IPS DF 19.7 (cell line): ENCODE measurements around the gene FCGR3A.
"Not testable (repeated sequence)": the region's sequence is repeated elsewhere in the genome, so short reads cannot be mapped to it uniquely, and the experiment has no call there.

Source experiments
- DNase-seq: peaks from one replicate; pipeline ENCODE4 v3.0.0-alpha.2; 2013; ENCODE audit warnings: low read depth, low spot score

Gene FCGR3A

GRCh38 chr1:161549652-161550051 is at the start of gene FCGR3A:
FCGR3A (minus strand) TSS chr1:161549818; CDS start chr1:161549736, 82 bp downstream.
- DNase-seq: no peak

- DNase-seq: not testable (repeated sequence)
Measured at GRCh38 chr1:161597077-161597476, 47.5 kb upstream of the FCGR3A start.

DNA sequence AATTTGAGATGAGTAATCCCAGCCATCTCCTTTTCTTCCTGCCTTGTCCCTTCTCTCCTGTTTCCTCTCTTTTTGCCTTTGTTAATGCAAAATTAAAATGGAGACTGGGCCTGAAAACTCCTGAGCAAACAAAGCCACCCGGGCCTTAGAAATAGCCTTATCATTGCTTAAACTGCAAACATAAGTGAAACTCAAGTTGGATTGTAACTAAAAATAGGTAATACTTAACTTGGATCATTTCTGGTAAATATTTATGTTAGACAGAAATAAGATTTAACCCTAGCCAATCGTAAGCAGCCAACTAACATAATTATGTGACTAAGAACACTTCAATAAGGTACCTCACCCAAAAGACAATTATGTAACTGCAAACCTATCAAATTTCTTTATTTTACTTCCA is 46.0 kb upstream of the FCGR3A start:
- DNase-seq: not testable (repeated sequence)

DNA sequence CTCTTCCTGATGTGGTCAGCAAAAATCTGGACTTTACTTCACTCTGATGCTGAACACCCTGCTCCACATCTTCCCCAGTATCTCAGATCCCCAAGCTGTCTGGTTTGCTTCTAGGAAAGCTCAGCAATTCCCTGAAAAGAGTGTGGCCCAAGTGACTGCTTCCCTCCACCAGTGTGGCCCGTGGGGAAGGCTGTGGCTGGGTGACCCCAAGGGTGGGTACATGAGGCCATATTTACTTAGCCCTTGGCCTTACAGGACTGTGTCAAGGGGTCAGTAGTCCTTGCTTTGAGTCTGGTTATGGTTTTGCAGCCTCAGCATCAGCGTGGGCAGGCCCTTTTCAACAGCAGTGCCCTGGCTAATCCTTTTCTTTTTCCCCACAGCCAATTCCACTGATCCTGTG is 45.6 kb upstream of the FCGR3A start:
- not testable (repeated sequence) for DNase-seq

GRCh38 chr1:161594269-161594984 is 44.8 kb upstream of the FCGR3A start:
- not testable (repeated sequence) for DNase-seq

GRCh38 chr1:161593092-161593755 is 43.6 kb upstream of the FCGR3A start:
- not testable (repeated sequence) for DNase-seq

- not testable (repeated sequence) for DNase-seq
Measured at GRCh38 chr1:161592586-161592985, 43.0 kb upstream of the FCGR3A start.

- DNase-seq: not testable (repeated sequence)
Measured at GRCh38 chr1:161589920-161590319, 40.3 kb upstream of the FCGR3A start.

DNA sequence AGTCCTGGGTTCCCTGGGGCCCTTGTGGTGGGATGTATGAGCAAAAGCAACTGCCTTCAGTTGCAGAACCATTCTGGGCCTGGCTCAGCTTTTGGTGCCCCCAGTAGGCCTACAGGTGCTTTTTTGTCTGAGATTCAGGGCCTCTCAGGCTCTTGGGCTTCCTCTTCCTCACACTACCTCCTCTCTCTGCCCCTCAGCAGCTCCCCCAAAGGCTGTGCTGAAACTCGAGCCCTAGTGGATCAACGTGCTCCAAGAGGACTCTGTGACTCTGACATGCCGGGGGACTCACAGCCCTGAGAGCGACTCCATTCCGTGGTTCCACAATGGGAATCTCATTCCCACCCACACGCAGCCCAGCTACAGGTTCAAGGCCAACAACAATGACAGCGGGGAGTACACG is 39.7 kb upstream of the FCGR3A start:
- not testable (repeated sequence) for DNase-seq

GRCh38 chr1:161588596-161588995 is 39.0 kb upstream of the FCGR3A start:
- DNase-seq: not testable (repeated sequence)

GRCh38 chr1:161582882-161583281 is 33.3 kb upstream of the FCGR3A start:
- DNase-seq: not testable (repeated sequence)

GRCh38 chr1:161580879-161581537 is 31.4 kb upstream of the FCGR3A start:
- DNase-seq: not testable (repeated sequence)

GRCh38 chr1:161579856-161580507 is 30.4 kb upstream of the FCGR3A start:
- DNase-seq: not testable (repeated sequence)

DNA sequence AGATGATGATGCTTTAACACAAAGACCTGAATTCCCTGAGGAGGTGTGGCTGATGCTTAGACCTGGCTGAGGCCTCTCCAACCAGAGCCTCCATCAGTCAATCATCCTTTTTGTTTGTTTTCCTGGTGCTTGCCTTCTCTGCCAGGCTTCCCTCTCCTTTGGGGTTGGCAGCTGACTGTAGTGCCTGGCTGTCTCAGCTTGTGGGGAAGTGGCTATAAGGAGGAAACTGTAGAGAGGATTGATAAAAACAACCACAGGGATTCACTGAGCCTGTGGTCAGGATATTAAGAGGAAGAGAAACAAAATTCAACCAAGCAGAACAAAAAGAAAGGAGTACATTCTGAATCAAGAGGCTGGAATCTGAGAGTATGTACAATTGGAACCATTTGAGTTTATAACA is 27.1 kb upstream of the FCGR3A start:
- not testable (repeated sequence) for DNase-seq

- DNase-seq: not testable (repeated sequence)
Measured at GRCh38 chr1:161571703-161572102, 22.1 kb upstream of the FCGR3A start.

DNA sequence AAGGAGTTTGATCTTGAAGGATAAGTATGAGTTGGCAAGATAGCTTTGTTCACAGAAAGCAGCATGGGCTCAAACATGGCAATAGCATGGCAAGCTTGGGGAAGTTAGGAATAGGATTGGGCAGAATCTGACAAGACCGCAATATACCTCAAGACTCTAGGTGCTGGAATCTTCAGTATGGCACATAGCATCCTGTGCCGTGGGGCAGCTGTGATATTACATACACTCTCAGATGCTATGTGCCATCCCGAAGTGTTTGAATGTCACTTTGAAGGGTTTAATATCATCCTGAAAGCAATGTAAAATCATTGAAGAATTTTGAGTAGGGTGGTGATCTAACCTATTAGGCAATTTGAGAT is 17.0 kb upstream of the FCGR3A start:
- not testable (repeated sequence) for DNase-seq

- DNase-seq: not testable (repeated sequence)
Measured at GRCh38 chr1:161563522-161563921, 13.9 kb upstream of the FCGR3A start.

DNA sequence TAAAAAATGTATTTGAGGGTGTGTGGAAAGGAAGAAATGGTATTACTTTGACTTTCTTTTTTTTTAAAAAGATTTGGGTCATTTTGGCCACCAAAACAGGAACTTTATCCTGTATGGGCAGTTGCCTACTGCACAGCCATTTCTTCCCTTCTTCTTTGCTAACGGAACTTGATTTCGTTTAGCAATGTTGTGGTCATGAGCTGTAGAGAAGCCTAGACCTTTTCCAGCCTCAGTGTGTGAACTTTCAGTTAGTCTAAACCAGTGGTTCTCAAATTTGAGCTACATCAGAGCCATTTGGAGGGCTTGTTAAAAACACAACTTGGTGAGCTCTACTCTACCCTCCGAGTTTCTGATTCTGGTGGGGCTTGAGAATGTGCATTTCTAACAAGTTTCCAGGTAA is 12.8 kb upstream of the FCGR3A start:
- not testable (repeated sequence) for DNase-seq

DNA sequence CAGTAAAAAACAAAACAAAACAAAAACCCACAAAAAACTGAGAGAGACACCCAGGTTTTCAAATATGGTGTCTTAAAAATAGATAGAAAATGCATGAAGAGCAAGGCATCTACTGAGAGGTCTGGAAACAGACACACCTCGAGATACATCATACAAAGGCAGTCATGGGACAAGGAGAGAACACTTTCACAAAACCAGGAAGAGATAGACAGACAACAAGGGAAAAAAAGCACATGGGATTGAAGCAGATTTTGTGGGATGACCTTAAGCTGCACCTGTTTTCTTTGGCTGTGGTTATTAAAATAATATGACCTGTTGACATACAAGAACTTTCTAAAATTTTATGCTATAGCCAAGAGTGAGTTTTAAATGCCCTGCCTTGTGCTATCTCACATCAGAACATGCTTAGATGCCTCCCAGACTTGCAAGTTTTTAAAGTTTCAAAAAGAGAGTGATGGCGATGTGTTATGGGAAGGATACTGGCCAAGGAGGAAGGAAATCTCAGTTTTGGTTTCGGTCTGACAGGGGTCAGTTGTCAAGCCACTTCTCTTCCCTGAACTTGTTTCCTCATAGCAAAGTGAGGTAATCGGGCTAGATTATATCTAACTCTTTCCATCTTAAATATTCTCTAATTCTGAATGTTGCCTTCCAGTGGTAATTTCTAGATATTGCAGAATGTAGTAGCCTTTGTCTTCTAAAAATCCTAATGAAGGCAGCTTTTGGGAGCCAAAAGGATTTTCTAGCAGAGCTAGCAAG is 11.5 kb upstream of the FCGR3A start:
- DNase-seq: not testable (repeated sequence)

DNA sequence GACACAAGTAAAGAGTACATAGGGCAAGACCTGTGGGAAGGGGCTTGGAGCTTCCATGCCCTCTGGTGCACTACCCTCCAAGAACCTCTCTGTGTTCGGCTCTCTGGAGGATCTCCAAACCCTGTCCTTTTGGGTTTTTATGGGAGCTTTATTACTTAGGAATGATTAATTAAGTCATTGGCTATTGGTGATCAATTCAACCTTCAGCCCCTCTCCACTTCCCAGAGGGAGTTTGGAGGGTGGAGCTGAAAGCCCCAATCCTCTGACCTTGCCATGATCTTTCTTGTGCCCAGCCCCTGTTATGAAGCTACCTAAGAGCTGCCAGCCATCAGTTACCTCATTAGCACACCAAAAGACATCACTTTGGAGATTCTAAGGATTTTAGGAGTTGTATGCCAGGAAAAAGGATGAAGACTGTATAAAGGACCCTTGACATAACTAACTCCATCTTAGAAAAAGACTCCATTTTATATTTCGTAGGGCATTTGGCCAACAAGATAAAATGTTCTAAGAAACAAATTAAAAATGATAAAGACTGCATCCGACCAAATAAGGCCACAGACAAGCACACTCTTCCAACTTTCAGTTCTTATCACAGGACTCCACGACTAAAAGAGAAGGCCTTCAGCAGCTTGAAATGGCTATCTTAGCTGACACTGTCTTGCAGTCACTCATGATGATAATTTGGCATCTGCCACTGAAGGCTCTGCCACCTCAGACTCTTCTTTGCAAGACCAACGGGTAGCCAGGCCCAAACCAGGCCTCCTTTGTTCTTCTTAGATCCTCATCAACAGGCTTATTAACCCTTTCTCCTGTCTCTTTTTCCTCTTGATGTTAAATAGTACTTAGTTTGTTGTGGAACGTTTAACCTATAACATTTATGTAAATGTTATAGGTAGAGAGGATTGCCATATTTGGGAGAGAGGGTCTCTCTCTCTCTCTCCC is 8.2 kb upstream of the FCGR3A start:
- DNase-seq: not testable (repeated sequence)
